Cortex of kidney (tissue), 1 donor: ENCODE results near the gene CXCL17.

Experiments used
- DNase-seq: peaks from one replicate; lab custom pipeline; 2025; lab: John Stamatoyannopoulos, UW

CXCL17 gene

DNA sequence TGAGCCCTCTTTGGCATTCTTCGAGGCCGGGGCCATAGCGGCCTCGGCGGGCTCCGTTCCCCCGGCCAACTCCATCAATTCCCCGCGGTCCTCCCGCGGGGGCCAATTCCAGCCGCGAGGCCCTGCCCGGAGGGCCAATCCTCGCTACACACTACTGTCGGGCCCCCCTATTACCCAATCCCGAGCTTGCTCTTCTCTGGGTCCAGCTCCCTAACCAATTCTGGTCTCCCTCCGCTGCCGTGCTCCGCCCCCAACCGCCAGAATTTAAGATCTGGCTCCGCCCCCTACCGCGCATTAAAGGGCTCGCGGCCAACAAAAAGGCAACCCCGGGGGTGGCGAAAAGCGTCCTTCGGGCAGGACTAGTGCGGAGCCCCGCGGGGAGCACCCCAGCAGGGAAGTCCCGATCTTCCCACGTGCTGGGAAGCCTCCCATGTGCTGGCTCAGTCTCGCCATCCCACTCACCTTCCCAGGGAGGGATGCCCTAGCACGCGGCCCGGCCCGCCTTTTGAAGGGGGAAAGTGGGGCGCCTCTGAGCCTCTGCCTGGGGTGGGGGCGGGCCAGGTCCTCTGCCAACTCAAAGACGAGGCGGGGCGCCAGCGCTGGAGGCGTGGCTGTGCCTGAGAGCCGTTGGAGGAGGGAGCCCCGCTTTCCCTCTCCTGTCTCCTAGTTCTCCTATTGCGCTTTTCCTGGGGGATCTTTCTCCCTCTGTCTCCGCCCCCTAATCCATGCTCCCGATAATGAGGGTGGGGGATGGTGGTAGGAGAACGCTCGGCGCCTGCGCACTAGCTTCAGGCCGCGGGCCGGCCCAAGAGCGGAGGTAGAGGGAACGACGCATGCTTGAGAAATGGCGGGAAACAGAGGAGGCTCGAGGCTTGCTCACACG is 19.0 kb downstream of the CXCL17 start:
- no peak for DNase-seq

GRCh38 chr19:42422901-42423461 is 19.8 kb downstream of the CXCL17 start:
- DNase-seq, result no peak

- no peak for DNase-seq
Observed at GRCh38 chr19:42422092-42422900, 20.4 kb downstream of the CXCL17 start.

DNA sequence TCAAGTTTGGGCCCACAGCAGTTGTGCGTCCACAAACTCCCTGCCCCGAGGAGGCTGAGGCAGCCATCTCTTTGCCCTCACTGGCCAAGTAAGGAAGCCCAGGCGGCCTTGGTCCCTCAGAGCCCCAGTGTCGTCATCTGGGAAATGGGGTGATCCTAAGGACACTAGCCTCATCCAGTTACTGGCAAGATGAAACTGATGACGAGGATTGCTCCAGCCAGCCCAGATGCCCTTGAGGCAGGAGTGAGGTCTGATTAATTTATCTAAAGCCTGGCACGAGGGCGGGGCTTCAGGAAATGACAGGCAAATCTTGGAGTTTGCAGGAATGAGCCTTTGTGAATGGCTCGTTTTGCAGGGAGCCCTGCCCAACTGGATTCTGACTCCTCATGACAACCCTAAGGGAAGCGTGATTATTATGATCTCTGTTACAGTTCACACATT is 21.1 kb downstream of the CXCL17 start:
- DNase-seq, result no peak

GRCh38 chr19:42421101-42421500 is 21.6 kb downstream of the CXCL17 start:
- no peak for DNase-seq

GRCh38 chr19:42420055-42420544 is 22.6 kb downstream of the CXCL17 start:
- DNase-seq, result no peak

GRCh38 chr19:42419309-42419708 is 23.4 kb downstream of the CXCL17 start:
- no peak for DNase-seq

- DNase-seq, result no peak
Observed at GRCh38 chr19:42412661-42413076, 30.1 kb downstream of the CXCL17 start.

DNA sequence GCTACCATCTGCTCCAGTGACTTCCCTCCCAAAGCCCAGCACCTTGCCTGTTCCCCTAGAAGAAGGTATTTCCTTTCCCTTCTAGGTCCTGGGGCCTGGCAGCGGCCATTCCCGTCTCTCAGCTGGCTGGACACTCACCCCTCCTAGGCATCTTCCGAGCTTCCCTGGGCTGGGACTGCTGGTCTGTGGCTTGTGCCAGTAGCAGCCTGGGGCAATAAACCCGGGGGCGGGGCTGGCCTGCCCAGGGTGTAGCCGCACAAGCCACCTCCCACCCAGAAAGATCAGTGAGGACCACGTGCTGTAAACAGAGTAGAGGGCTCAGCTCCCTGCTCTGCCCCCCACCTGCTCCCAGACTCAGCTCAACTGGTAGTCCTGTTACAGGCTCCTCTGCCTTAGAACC is 30.5 kb downstream of the CXCL17 start:
- DNase-seq, result no peak

- DNase-seq, result no peak
Observed at GRCh38 chr19:42411581-42412178, 31.1 kb downstream of the CXCL17 start.

DNA sequence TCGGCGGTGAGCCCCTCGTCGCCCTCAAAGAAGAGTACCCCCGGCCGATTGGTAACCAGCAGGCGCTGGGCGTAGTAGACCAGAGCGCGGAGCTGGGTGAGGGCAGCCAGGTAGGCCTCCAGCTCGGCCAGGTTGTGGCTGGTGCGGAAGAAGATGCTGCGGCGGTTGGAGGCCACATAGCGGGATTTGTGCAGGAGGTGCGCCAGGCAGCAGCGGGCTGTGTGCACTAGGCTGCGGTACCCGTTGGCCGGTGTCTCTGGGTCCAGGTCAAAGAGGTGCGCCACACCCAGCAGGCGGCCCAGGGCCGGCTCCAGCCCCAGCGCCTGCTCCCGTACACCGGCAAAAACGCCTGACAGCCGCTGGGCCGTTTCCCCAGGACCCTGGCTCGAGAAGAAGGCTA is 32.4 kb downstream of the CXCL17 start:
- DNase-seq, result no peak

- DNase-seq, result no peak
Observed at GRCh38 chr19:42409477-42409876, 33.3 kb downstream of the CXCL17 start.

DNA sequence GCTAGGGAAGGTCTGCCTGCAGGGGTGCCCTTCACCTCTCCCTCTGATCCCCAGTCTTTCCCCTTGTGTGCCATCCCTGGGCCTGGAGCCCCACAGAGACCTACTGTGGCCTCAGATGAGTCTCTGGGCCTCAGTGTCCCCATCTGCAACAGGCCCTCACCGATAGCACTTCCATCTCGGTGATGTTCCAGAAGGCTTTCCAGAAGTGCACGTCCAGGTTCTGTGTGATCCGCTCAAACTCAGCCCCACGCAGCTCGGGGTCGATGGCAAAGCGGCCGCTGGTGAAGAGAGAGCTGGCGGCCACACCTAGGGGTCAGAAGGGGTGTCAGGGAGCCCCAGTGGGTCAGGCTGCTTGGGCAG is 35.0 kb downstream of the CXCL17 start:
- DNase-seq, result no peak

DNA sequence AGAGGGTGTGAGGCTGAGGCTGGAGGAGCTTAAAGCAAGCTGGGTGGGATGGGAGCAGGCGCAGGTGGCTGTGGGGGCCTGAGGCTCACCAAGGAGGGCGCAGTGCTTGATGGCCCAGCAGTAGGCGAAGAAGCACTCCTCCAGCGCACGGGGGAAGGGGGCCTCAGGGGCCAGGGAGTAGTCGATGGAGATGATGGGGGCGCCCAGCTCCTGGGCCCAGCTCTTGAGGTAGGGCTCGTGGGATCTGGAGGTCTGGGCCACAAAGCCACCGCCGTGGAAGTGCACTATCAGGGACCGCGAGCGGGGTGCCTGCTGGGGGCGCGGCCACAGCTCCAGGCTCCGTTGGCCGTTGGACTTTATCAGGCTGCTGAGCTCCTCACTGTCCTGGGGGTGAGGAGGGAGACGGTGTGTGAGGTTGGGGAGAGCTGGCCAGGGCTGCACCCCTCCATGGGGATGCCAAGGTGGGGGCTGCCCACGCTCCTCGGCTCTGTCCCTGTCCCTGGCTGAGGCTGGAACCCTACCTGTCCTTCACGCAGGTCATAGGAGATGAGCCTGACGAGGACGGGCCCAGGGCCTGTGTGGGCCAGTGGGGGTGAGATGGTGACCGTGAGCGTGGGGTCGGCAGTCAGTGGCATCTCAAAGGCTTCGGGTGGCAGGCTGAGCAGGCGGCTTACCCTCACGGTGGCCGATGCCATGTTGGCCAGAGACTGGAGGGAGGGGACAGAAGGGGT is 35.5 kb downstream of the CXCL17 start:
- DNase-seq, result no peak

DNA sequence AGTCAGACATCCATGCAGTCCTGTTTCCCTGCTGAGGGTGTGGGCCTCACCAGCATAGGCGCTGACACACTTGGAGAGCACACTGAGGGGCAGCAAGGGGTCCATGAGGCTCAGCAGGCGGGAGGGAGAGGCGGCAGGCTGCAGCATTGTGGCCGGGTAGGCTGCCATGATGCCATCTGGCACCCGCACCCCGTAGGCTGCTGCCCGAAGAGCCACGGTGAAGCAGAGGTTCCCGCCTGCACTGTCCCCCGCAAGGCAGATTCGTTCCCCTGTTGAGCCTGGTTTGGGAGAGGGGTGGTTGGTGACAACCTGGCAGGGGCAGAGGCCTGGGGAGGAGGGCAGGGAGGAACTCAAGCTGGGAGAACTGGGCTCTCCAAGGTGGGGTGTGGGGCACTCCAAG is 36.6 kb downstream of the CXCL17 start:
- DNase-seq, result no peak

- no peak for DNase-seq
Observed at GRCh38 chr19:42403586-42403985, 39.2 kb downstream of the CXCL17 start.

- DNase-seq, result no peak
Observed at GRCh38 chr19:42402376-42403116, 40.2 kb downstream of the CXCL17 start.

DNA sequence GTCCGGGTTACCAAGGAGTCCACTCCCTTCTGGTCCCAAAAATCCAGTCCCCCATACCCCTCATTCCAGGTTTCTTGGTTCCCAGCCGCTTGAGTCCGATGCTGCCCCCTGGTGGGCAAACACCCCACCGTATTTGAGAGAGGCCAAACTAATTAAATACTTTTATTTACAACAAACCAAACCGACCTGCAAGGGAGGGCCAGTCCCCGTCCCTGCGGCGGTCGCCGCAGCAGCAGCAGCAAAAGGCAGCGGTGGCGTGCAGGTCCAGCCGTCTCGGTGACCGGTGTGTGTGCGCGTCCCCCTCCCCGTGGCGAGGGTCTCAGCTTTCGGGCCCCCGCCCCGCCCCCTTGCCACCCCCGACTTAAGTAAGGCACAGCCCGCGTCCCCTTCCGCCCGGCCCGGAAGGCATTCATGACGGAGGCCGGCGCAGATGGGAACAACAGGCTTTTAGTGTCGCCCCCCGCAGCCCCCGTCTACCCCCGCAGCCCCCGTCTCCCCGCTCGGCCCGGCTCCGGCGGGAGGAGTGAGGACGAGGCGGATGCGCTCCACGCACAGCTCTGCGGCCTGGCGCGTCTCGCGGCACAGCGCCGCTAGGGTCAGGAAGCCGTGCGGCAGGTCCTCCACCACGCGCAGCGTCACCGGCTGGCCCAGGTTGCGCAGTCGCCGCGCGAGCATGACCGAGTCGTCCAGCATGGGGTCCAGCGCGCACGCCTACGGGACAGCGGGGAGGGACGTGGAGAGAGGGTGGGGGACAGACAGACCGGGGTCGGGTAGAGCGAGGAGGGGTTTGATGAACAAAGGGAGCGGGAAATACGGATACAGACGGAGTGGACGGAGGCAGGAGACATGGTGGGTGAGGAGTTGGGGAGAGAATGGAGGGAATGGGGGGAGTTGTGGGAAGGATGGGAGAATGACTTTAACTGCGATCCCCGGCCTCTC is 41.1 kb downstream of the CXCL17 start:
- no peak for DNase-seq

- DNase-seq, result no peak
Observed at GRCh38 chr19:42400404-42400803, 42.3 kb downstream of the CXCL17 start.
